PC-3 (cell line): ENCODE results near the gene DYRK3. TPM values are rescaled to one million over a fixed set of nuclear protein-coding genes. Genes with fewer than 3 reads are reported as not detected.

Experiments
- ATAC-seq: fragments of 200-7000 bp; cut with Tn5 transposase; 2 replicates; pipeline ENCODE4 v1.9.1; 2020; ENCODE audit warnings: mild to moderate bottlenecking, moderate library complexity
- BruUV-seq: library from RNA; stranded (reverse); fragments of 400-500 nt; replicated peaks from 2 replicates; lab custom pipeline; 2021; lab: Mats Ljungman, UMichigan
- CTCF ChIA-PET: fragments of 300-600 bp; sonication (Branson Sonifier 250); formaldehyde crosslinking; loops from one replicate; lab custom pipeline; 2022; ENCODE audit warnings: antibody characterized with exemption; lab: Charles Lee
- POLR2A ChIA-PET: fragments of 300-600 bp; sonication (Branson Sonifier 250); formaldehyde crosslinking; loops from one replicate; lab custom pipeline; 2022; ENCODE audit warnings: antibody characterized with exemption; ENCODE audit not compliant: unreplicated experiment; lab: Charles Lee
- DNase-seq: peaks from one replicate; pipeline ENCODE4 v3.0.0-alpha.2; 2015
- H2AFZ ChIP-seq: fragments of 300-600 bp; sonication (generic); 2 replicates; pipeline ENCODE4 v1.6.0; 2016; ENCODE audit warnings: antibody characterized with exemption, low read length
- H3F3A ChIP-seq: fragments of 300-600 bp; sonication (generic); one replicate; pipeline ENCODE4 v1.6.0; 2017; ENCODE audit warnings: antibody characterized with exemption, low read length, control low read depth, mild to moderate bottlenecking; ENCODE audit not compliant: unreplicated experiment
- H3K27ac ChIP-seq: fragments of 300-600 bp; sonication (generic); 2 replicates; pipeline ENCODE4 v1.5.1; 2016; ENCODE audit warnings: mild to moderate bottlenecking, low read length
- H3K27me3 ChIP-seq: fragments of 300-600 bp; sonication (generic); 2 replicates; pipeline ENCODE4 v1.6.1; 2016; ENCODE audit warnings: low read length, mixed read lengths
- H3K36me3 ChIP-seq: fragments of 300-600 bp; sonication (generic); 2 replicates; pipeline ENCODE4 v1.6.1; 2016; ENCODE audit warnings: low read depth, mixed run types, low read length, mixed read lengths
- H3K4me1 ChIP-seq: fragments of 300-600 bp; sonication (generic); 2 replicates; pipeline ENCODE4 v1.5.1; 2016; ENCODE audit warnings: low read length; ENCODE audit not compliant: insufficient read depth
- H3K4me2 ChIP-seq: fragments of 300-600 bp; sonication (generic); 2 replicates; pipeline ENCODE4 v1.6.0; 2016; ENCODE audit warnings: low read length
- H3K4me3 ChIP-seq: fragments of 300-600 bp; sonication (generic); 2 replicates; pipeline ENCODE4 v1.5.1; 2016; ENCODE audit warnings: mild to moderate bottlenecking, low read length, mixed read lengths
- H3K79me2 ChIP-seq: fragments of 300-600 bp; sonication (generic); 2 replicates; pipeline ENCODE4 v1.6.1; 2017; ENCODE audit warnings: low read length, mixed read lengths
- H3K9ac ChIP-seq: fragments of 300-600 bp; sonication (generic); 2 replicates; pipeline ENCODE4 v1.6.0; 2016; ENCODE audit warnings: mild to moderate bottlenecking, low read length
- H3K9me2 ChIP-seq: fragments of 300-600 bp; sonication (generic); replicated peaks from 2 replicates; pipeline ENCODE4 v1.6.1; 2016; ENCODE audit warnings: mixed run types, low read length, mixed read lengths
- H3K9me3 ChIP-seq: fragments of 300-600 bp; sonication (generic); 2 replicates; pipeline ENCODE4 v1.6.1; 2016; ENCODE audit warnings: low read length, mixed read lengths
- H4K20me1 ChIP-seq: fragments of 300-600 bp; sonication (generic); 2 replicates; pipeline ENCODE4 v1.6.1; 2016; ENCODE audit warnings: low read length, mixed read lengths
- CTCF ChIP-seq: fragments of 300-600 bp; sonication (generic); conservative IDR thresholded peaks from 2 replicates; pipeline ENCODE4 v1.5.1; 2017; ENCODE audit warnings: antibody characterized with exemption, low read depth, mild to moderate bottlenecking, low read length
- EZH2 ChIP-seq: fragments of 300-600 bp; sonication (generic); IDR thresholded peaks from one replicate; pipeline ENCODE4 v1.6.1; 2017; ENCODE audit warnings: antibody characterized with exemption, mild to moderate bottlenecking, low read length; ENCODE audit not compliant: unreplicated experiment
- EZH2phosphoT487 ChIP-seq: fragments of 300-600 bp; sonication (generic); IDR thresholded peaks from 2 replicates; pipeline ENCODE4 v1.6.1; 2018; ENCODE audit warnings: mild to moderate bottlenecking, antibody characterized with exemption, low read length, borderline replicate concordance
- intact Hi-C: fragments of 100-400 bp; cut with micrococcal nuclease; formaldehyde crosslinking; loops from 2 replicates; pipeline ENCODE4 v1.9.0; 2023
- total RNA-seq: library from RNA; depleted of rRNA; stranded (reverse); fragments of >200 nt; gene quantifications from 2 replicates; pipeline ENCODE4 v1.2.3, GENCODE V29; 2014

Gene DYRK3
- total RNA-seq, 1 experiment from 2014 or later: 12.1 TPM

DNA sequence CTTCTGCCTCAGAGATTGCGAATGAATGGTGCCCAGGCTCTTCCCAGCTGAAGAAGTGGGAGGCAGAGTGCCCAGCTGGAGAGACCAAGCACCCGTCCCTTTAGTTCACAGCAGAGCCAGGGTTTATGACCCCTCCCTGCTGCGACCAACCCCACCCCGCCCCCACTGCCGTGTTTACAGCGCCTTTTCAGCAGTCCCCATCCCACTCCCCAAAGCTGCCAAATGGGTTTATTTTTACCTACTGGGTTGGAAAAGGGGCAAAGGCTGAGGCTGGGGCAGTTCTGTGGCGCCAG lies 23.6 kb downstream of the DYRK3 start:
- no peak overlapping the region for H2AFZ ChIP-seq
- no TSS peak for BruUV-seq
- H3K4me1 ChIP-seq: peaks cover 2% of the 10 kb centered on the region; the same call in 1 of the 2 replicates
- H3K4me2 ChIP-seq: no peak overlapping the region
- ChIA-PET CTCF (interaction anchor here (0.7 kb wide), 1 partner anchor 24 kb away, joined by 4 read pairs; the partner anchor contains the start of gene DYRK3), POLR2A (no interaction called here)
- no peaks in the 10 kb centered on the region for H3K9me2 ChIP-seq
- ATAC-seq (no peak), DNase-seq (no peak)
- TF ChIP-seq CTCF: no peak
- TF ChIP-seq EZH2: no peak
- H3K79me2 ChIP-seq: no peaks in the 10 kb centered on the region
- H3K27me3 ChIP-seq: peaks cover 16% of the 10 kb centered on the region; the same call in 1 of the 2 replicates
- no peak overlapping the region for H3K27ac ChIP-seq
- intact Hi-C loops: no loop called here
- no peaks in the 10 kb centered on the region for H3K9me3 ChIP-seq
- no peak overlapping the region for H3K4me3 ChIP-seq
- H3F3A ChIP-seq: no peaks in the 10 kb centered on the region
- H4K20me1 ChIP-seq: no peaks in the 10 kb centered on the region
- H3K9ac ChIP-seq: no peak overlapping the region
- H3K36me3 ChIP-seq: no peaks in the 10 kb centered on the region

DNA sequence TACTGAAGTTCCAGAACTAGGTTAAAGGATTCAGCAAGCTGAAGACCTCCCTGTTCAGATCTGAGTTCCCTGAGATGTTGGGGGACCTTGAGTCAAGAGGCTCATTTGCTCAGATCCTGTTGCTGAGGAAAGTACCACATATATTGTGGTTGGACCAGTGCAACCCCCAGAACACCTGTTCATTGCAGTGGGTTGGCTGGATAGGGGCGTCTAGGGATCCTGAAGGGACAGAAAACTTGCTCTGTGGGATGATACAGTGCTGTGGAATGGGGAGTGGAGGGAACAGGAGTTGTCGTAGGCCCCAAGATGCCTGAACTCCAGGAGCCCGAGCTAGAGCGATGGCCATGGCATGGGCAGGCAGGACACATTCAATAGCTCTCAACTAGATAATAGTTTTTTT lies 24.8 kb downstream of the DYRK3 start:
- no peaks in the 10 kb centered on the region for H3F3A ChIP-seq
- no peaks in the 10 kb centered on the region for H4K20me1 ChIP-seq
- peaks cover 16% of the 10 kb centered on the region; the same call in 1 of the 2 replicates for H3K27me3 ChIP-seq
- intact Hi-C loops: loop anchor here (5.0 kb wide), 1 partner anchor 153 kb away; the partner anchor contains the start of gene RASSF5
- H3K4me1 ChIP-seq: peaks cover 4% of the 10 kb centered on the region; the same call in 1 of the 2 replicates
- H3K27ac ChIP-seq: no peak overlapping the region
- no peak overlapping the region for H3K9ac ChIP-seq
- H3K4me3 ChIP-seq: no peak overlapping the region
- ChIA-PET CTCF (interaction anchor here (0.7 to 1.0 kb wide), 2 partner anchors 29 to 116 kb away, joined by 3 to 7 read pairs; no protein-coding TSS in a partner anchor), POLR2A (no interaction called here)
- TF ChIP-seq EZH2: no peak
- TF ChIP-seq CTCF: no peak
- no peak for TF ChIP-seq EZH2phosphoT487
- H3K9me2 ChIP-seq: no peaks in the 10 kb centered on the region
- H2AFZ ChIP-seq: no peak overlapping the region
- H3K79me2 ChIP-seq: no peaks in the 10 kb centered on the region
- no peaks in the 10 kb centered on the region for H3K9me3 ChIP-seq
- H3K36me3 ChIP-seq: no peaks in the 10 kb centered on the region
- no TSS peak for BruUV-seq
- H3K4me2 ChIP-seq: no peak overlapping the region
- ATAC-seq (no peak), DNase-seq (no peak)

DNA sequence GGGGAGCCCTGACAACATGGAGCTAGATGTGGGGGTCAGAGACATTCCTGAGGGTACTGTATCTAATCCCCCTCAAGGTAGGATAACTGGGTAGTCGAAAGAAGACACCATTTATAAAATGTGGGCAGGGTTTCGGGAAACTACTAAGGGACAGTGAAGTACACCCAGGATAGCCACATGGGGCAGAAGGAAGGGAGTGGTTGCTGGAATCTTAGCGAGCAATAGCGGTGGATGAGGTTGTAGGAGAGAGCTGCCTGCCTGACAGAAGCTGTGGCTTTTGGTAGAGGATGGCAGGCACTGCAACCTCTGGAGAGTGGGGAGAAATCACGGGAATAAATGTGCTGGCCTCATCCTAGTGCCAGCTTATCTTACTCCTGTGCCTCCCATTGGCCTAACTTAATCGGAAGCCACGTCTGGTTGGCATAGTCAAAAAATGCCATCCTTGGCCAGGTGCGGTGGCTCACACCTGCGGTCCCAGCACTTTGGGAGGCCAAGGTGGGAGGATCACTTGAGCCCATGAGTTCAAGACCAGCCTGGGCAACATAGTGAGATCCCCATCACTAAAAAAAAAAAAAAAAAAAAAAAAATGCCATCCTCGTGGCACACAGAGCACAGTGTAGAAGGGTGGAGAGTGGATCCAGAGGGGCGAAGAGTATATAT lies 26.0 kb downstream of the DYRK3 start:
- TF ChIP-seq CTCF (no peak), EZH2 (no peak), EZH2phosphoT487 (no peak)
- Histone ChIP-seq H3K4me2 (no peak overlapping the region), H4K20me1 (no peaks in the 10 kb centered on the region), H3K9me2 (no peaks in the 10 kb centered on the region), H3K27ac (no peak overlapping the region), H3K27me3 (peaks cover 16% of the 10 kb centered on the region; the same call in 1 of the 2 replicates), H3K9me3 (no peaks in the 10 kb centered on the region), H3K4me3 (no peak overlapping the region), H3K4me1 (peaks cover 4% of the 10 kb centered on the region; the same call in 1 of the 2 replicates), H3K36me3 (no peaks in the 10 kb centered on the region), H3K9ac (no peak overlapping the region), H3F3A (no peaks in the 10 kb centered on the region), H3K79me2 (no peaks in the 10 kb centered on the region), H2AFZ (no peak overlapping the region)
- DNase-seq: no peak
- intact Hi-C loops: loop anchor here (5.0 kb wide), 1 partner anchor 154 kb away; the partner anchor contains the start of gene RASSF5
- CTCF ChIA-PET: interaction anchor here (1.1 kb wide), 1 partner anchor 30 kb away, joined by 4 read pairs; no protein-coding TSS in a partner anchor
- POLR2A ChIA-PET: no interaction called here
- BruUV-seq: no TSS peak
- ATAC-seq: no peak
